Skeletal muscle satellite cell (primary cell): ENCODE measurements around the gene GLG1.
A peak's percentile ranks its signal among the peaks of the same experiment; 100 is the strongest.

Experiments
- H3K27me3 ChIP-seq: 2 replicates; pipeline ENCODE4 v1.7.0; 2013; ENCODE audit warnings: low read length; ENCODE audit not compliant: control insufficient read depth, insufficient read depth
- H3K36me3 ChIP-seq: 2 replicates; pipeline ENCODE4 v1.7.0; 2013; ENCODE audit warnings: mild to moderate bottlenecking, control low read depth, low read length; ENCODE audit not compliant: insufficient read depth
- H3K4me1 ChIP-seq: 2 replicates; pipeline ENCODE4 v1.7.0; 2013; ENCODE audit warnings: low read length; ENCODE audit not compliant: control insufficient read depth, insufficient read depth
- H3K4me2 ChIP-seq: 2 replicates; pipeline ENCODE4 v1.7.0; 2013; ENCODE audit warnings: mild to moderate bottlenecking, low read length
- H3K4me3 ChIP-seq: 2 replicates; pipeline ENCODE4 v1.7.0; 2013; ENCODE audit warnings: low read length
- H3K9ac ChIP-seq: 2 replicates; pipeline ENCODE4 v1.7.0; 2013; ENCODE audit warnings: mild to moderate bottlenecking, low read depth, low read length, moderate library complexity
- H3K9me3 ChIP-seq: replicated peaks from 2 replicates; pipeline ENCODE4 v1.7.0; 2013; ENCODE audit warnings: mild to moderate bottlenecking, control low read depth, low read length

The GLG1 gene

DNA sequence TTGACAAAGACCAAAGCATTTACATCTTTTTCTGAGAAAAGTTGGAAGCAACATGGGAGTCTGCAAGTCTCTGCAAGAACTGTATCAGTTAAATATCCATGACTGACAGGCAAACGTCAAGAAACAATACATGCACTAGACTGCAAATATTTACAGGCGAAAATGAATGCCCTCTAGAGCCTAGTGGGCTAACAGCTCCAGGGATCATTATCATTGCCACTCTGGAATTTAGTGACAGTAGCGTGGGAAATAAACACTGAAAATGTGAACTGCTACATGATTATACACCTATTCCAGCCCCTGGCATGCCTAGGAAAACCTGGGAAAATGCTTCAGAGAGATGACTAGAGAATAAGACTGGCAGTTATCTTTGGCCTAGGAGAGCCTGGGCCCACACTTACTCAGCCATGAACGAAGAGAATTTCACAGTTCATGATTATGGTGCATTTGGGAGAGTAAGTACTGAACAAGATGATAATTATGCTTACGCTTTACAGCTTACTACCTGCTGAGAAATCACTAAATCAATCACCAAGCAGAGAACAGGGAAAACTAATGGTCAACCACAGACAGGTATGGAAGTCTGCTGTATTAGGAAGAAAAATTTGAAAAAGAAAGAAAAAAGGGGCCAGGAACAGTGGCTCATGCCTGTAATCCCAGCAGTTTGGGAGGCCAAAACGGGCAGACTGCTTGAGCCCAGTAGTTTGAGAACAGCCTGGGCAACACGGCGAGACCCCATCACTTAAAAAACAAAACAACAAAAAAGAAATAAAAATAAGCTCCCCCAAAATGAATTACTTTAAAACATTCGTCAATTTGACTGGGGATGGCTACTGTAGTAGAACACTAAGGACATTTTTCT is 119.0 kb downstream of the GLG1 start:
- no peak overlapping the region for H3K4me2 ChIP-seq
- no peaks in the 10 kb centered on the region for H3K9me3 ChIP-seq
- no peak overlapping the region for H3K4me3 ChIP-seq
- peaks cover 46% of the 10 kb centered on the region for H3K36me3 ChIP-seq
- H3K27me3 ChIP-seq: no peaks in the 10 kb centered on the region
- H3K4me1 ChIP-seq: no peaks in the 10 kb centered on the region
- H3K9ac ChIP-seq: no peak overlapping the region

DNA sequence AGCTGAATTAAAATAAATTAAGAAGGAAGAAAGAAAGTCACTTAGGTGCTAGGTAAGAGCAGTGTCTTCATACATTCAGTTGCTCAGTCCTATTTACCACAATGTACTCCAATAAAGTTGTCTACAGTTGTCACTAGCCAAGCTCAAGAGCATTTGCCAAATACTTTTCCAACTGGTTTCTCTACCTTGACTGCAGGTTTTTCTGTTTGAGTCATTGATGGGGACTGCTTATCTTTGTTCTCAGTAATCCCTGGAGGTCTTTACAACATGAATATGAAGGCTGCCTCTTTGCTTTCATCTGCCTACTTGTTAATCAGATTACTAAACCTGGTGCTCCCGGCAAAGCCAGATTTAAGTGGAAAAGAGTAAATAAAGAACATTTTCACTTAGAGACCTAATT is 121.0 kb downstream of the GLG1 start:
- Histone ChIP-seq H3K9me3 (no peaks in the 10 kb centered on the region), H3K4me2 (no peak overlapping the region), H3K4me3 (no peak overlapping the region), H3K9ac (no peak overlapping the region), H3K4me1 (no peaks in the 10 kb centered on the region), H3K27me3 (no peaks in the 10 kb centered on the region), H3K36me3 (peaks cover 49% of the 10 kb centered on the region)

DNA sequence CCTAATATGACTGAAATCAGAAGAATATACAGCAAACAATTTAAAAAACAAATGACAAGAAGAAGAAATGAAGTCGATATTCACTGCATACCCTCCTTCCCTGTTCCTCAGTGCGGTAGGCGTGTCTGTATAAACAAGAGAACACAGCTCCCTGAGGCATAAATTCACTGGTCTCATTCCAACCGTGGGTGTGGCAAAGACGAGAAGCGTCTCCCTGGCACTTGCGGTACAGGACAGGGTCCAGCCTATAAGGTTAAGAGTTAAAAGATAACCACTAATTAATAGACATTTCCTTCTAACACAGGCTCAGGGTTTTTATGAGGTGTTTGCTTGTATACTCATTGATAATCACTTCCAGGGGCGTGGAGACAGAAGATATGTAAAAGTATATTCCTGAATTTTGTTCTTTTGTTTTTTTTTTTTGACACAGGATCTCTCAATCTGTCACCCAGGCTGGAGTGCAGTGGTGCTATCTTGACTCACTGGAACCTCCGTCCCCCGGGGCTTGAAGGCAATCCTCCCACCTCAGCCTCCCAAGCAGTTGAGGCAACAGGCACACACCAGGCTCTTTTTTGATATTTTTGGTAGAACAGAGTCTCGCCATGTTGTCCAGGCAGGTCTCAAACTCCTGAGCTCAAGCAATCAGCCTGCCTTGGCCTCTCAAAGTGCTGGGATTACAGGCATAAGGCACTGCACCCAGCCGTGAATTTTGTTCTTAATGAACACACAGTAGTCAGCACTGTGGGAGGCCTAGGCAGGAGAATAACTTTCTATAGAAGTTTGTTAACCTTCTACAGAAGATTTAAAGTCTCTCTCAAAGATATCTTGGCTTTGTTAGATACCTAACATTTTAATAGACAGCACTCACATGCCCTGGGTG is 126.5 kb downstream of the GLG1 start:
- Histone ChIP-seq H3K9me3 (no peaks in the 10 kb centered on the region), H3K4me1 (peaks cover 12% of the 10 kb centered on the region), H3K27me3 (no peaks in the 10 kb centered on the region), H3K9ac (no peak overlapping the region), H3K4me3 (no peak overlapping the region), H3K4me2 (peak overlapping the region; percentile 9), H3K36me3 (peaks cover 41% of the 10 kb centered on the region)

GRCh38 chr16:74477226-74477625 is 129.7 kb downstream of the GLG1 start:
- H3K4me3 ChIP-seq: no peak overlapping the region
- no peak overlapping the region for H3K9ac ChIP-seq
- H3K9me3 ChIP-seq: no peaks in the 10 kb centered on the region
- H3K36me3 ChIP-seq: peaks cover 43% of the 10 kb centered on the region
- no peaks in the 10 kb centered on the region for H3K27me3 ChIP-seq
- no peak overlapping the region for H3K4me2 ChIP-seq
- peaks cover 12% of the 10 kb centered on the region for H3K4me1 ChIP-seq

GRCh38 chr16:74474416-74474815 is 132.5 kb downstream of the GLG1 start:
- peaks cover 55% of the 10 kb centered on the region for H3K36me3 ChIP-seq
- H3K4me3 ChIP-seq: no peak overlapping the region
- no peak overlapping the region for H3K9ac ChIP-seq
- no peaks in the 10 kb centered on the region for H3K27me3 ChIP-seq
- H3K4me2 ChIP-seq: no peak overlapping the region
- H3K9me3 ChIP-seq: no peaks in the 10 kb centered on the region
- H3K4me1 ChIP-seq: peaks cover under 1% of the 10 kb centered on the region

DNA sequence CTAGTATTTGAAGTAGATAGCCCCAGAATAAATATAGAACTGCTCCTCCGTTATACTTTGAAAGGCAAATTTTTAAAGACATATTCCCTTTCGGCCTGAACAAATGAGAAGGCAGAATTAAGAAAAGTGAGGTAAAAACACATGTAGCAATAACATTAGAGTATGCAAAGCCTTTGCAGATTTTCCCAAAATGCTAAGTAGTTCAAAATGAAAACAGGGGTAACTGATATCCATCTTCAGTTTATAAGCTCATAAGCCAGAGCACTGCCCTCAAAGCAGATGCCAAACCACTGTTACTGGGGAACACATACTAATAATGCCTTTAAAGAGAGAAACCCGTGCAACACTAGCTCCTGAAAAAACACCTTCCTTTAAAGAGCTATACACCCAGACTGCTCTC is 134.4 kb downstream of the GLG1 start:
- Histone ChIP-seq H3K36me3 (peaks cover 71% of the 10 kb centered on the region), H3K4me1 (no peaks in the 10 kb centered on the region), H3K9me3 (no peaks in the 10 kb centered on the region), H3K4me2 (no peak overlapping the region), H3K27me3 (no peaks in the 10 kb centered on the region), H3K9ac (no peak overlapping the region), H3K4me3 (no peak overlapping the region)

GRCh38 chr16:74472010-74472409 is 134.9 kb downstream of the GLG1 start:
- Histone ChIP-seq H3K4me3 (no peak overlapping the region), H3K36me3 (peaks cover 71% of the 10 kb centered on the region), H3K27me3 (no peaks in the 10 kb centered on the region), H3K4me2 (no peak overlapping the region), H3K9ac (no peak overlapping the region), H3K9me3 (no peaks in the 10 kb centered on the region), H3K4me1 (no peaks in the 10 kb centered on the region)

DNA sequence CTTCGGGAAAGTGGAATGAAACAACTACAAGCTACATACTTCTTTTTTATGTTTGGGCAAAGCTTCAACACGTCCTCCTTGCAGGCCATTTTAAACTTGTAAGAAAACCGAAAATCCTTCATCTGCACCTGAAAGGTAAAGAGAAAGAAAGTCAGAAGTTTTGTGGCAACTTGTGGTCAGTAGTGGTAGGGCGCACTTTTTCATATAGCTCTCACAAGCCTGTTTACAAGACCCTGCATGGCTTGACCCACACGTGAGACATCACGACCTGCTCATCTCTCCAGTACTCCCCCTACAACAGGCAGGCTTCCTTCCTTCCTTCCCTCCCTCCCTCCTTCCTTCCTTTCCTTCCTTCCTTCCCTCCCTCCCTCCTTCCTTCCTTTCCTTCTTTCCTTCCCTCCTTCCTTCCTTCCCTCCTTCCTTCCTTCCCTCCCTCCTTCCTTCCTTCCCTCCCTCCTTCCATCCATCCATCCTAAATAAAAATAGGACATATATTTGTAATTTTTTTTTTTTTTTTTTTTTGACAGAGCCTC is 136.9 kb downstream of the GLG1 start:
- Histone ChIP-seq H3K4me3 (no peak overlapping the region), H3K9ac (no peak overlapping the region), H3K9me3 (no peaks in the 10 kb centered on the region), H3K36me3 (peaks cover 72% of the 10 kb centered on the region), H3K4me1 (no peaks in the 10 kb centered on the region), H3K4me2 (no peak overlapping the region), H3K27me3 (no peaks in the 10 kb centered on the region)

GRCh38 chr16:74468807-74469525 is 137.9 kb downstream of the GLG1 start:
- H3K9me3 ChIP-seq: no peaks in the 10 kb centered on the region
- H3K9ac ChIP-seq: no peak overlapping the region
- peaks cover 72% of the 10 kb centered on the region for H3K36me3 ChIP-seq
- H3K4me1 ChIP-seq: no peaks in the 10 kb centered on the region
- H3K27me3 ChIP-seq: no peaks in the 10 kb centered on the region
- H3K4me3 ChIP-seq: no peak overlapping the region
- no peak overlapping the region for H3K4me2 ChIP-seq

GRCh38 chr16:74466872-74467271 is 140.0 kb downstream of the GLG1 start:
- H3K36me3 ChIP-seq: peaks cover 81% of the 10 kb centered on the region
- H3K9ac ChIP-seq: no peak overlapping the region
- H3K27me3 ChIP-seq: no peaks in the 10 kb centered on the region
- H3K4me2 ChIP-seq: no peak overlapping the region
- H3K9me3 ChIP-seq: no peaks in the 10 kb centered on the region
- no peaks in the 10 kb centered on the region for H3K4me1 ChIP-seq
- no peak overlapping the region for H3K4me3 ChIP-seq
